NCI-H2107 (cell line): Measurements from ENCODE around the gene UBQLN4.
"Not testable (repeated sequence)": the region's sequence is repeated elsewhere in the genome, so short reads cannot be mapped to it uniquely, and the experiment has no call there.

Experiments
- DNase-seq: peaks from one replicate; lab custom pipeline; 2025; lab: John Stamatoyannopoulos, UW

UBQLN4 gene

GRCh38 chr1:156081180-156081916 is 27.8 kb upstream of the UBQLN4 start:
- no peak for DNase-seq

- no peak for DNase-seq
Observed at GRCh38 chr1:156080863-156081179, 27.2 kb upstream of the UBQLN4 start.

- DNase-seq = no peak
Observed at GRCh38 chr1:156080241-156080862, 26.8 kb upstream of the UBQLN4 start.

- DNase-seq = no peak
Observed at GRCh38 chr1:156079762-156080161, 26.2 kb upstream of the UBQLN4 start.

- no peak for DNase-seq
Observed at GRCh38 chr1:156078728-156079127, 25.1 kb upstream of the UBQLN4 start.

GRCh38 chr1:156077430-156077760 is 23.8 kb upstream of the UBQLN4 start:
- DNase-seq = no peak

- DNase-seq = no peak
Observed at GRCh38 chr1:156076609-156077429, 23.2 kb upstream of the UBQLN4 start.

GRCh38 chr1:156075775-156076204 is 22.2 kb upstream of the UBQLN4 start:
- no peak for DNase-seq

- no peak for DNase-seq
Observed at GRCh38 chr1:156075162-156075561, 21.6 kb upstream of the UBQLN4 start.

GRCh38 chr1:156074661-156075060 is 21.1 kb upstream of the UBQLN4 start:
- no peak for DNase-seq

- DNase-seq = no peak
Observed at GRCh38 chr1:156073740-156074139, 20.1 kb upstream of the UBQLN4 start.

- no peak for DNase-seq
Observed at GRCh38 chr1:156073110-156073687, 19.6 kb upstream of the UBQLN4 start.

GRCh38 chr1:156072251-156072650 is 18.7 kb upstream of the UBQLN4 start:
- DNase-seq = no peak

- not testable (repeated sequence) for DNase-seq
Observed at GRCh38 chr1:156071332-156071816, 17.8 kb upstream of the UBQLN4 start.

GRCh38 chr1:156070548-156070947 is 16.9 kb upstream of the UBQLN4 start:
- no peak for DNase-seq

- no peak for DNase-seq
Observed at GRCh38 chr1:156069490-156070455, 16.2 kb upstream of the UBQLN4 start.

GRCh38 chr1:156067262-156067661 is 13.7 kb upstream of the UBQLN4 start:
- no peak for DNase-seq

- no peak for DNase-seq
Observed at GRCh38 chr1:156065871-156066270, 12.3 kb upstream of the UBQLN4 start.

GRCh38 chr1:156065212-156065611 is 11.6 kb upstream of the UBQLN4 start:
- DNase-seq = no peak

GRCh38 chr1:156064615-156065014 is 11.0 kb upstream of the UBQLN4 start:
- no peak for DNase-seq

- DNase-seq = no peak
Observed at GRCh38 chr1:156063997-156064285, 10.3 kb upstream of the UBQLN4 start.

- DNase-seq = no peak
Observed at GRCh38 chr1:156062189-156062588, 8.6 kb upstream of the UBQLN4 start.
